ENCODE results near the gene AQP9.
"Not testable (repeated sequence)": the region's sequence is repeated elsewhere in the genome, so short reads cannot be mapped to it uniquely, and the experiment has no call there.

AQP9 gene

DNA sequence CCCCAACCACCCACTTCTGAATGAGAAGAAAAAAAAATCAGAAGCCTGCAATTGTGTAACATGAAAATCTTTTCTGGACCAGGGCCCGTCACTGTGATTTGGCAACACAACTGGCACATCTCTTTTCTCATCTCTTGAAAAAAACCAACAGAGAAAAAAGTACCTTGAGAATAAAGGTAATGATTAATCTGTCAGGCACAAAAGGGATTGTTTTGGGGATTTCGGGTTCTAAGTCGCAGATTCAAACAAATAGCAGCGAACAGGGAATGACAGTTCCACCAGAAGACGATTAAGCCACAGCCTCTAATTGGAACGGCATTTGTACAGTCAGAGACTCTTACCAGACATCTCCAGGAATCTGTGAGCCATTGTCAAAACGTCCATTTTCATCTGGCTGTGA is at the start of gene AQP9:
AQP9 (plus strand) TSS at position 276 of the 400 bp plus-strand sequence. CDS start 185 bp downstream, outside the sequence.
- peak in 1 of 2 donors; percentile 40 for DNase-seq

DNA sequence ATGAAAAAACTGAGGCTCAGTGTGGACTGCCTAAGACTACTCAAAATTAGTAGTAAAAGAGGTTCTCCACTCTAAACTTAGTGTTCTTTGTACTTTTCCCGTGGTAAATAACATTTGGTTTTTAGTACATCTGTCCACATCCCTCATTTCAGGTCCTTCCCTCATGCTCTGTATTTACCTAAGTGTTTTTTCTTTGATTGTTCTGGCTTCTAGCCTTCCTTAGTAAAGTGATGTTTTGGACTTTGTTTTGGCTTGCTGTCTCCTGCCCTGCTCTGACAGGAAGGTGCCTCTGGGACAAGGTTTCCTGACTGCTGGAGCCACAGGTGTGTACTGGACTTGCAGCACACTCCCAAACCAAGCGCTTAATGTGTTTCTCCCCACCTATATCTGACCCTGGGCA is 42.8 kb upstream of the AQP9 start:
- DNase-seq = no peak

DNA sequence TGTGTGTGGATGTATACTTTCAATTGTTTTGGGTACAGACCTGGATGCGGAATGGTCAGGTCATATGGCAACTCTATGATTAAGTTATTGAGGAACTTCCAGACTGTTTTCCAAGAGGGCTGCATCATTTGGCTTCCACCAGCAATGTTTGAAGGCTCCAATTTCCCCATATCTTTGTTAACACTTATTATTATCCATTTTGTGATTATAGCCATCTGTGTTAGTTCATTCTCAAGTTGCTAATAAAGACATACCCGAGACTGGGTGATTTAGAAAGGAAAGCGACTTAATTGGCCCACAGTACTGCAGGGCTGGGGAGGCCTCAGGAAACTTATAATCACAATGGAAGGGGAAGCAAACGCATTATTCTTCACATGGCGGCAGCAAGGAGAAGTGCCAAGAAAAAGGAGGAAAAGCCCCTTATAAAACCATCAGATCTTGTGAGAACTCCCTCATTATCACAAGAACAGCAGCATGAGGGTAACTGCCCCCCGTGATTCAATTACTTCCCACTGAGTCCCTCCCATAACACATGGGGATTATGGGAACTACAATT is 41.6 kb upstream of the AQP9 start:
- no peak for DNase-seq

- no peak for DNase-seq
Observed at GRCh38 chr15:58103482-58103881, 34.7 kb upstream of the AQP9 start.

- DNase-seq = no peak
Observed at GRCh38 chr15:58108117-58108516, 30.1 kb upstream of the AQP9 start.

GRCh38 chr15:58109419-58109818 is 28.8 kb upstream of the AQP9 start:
- no peak for DNase-seq

DNA sequence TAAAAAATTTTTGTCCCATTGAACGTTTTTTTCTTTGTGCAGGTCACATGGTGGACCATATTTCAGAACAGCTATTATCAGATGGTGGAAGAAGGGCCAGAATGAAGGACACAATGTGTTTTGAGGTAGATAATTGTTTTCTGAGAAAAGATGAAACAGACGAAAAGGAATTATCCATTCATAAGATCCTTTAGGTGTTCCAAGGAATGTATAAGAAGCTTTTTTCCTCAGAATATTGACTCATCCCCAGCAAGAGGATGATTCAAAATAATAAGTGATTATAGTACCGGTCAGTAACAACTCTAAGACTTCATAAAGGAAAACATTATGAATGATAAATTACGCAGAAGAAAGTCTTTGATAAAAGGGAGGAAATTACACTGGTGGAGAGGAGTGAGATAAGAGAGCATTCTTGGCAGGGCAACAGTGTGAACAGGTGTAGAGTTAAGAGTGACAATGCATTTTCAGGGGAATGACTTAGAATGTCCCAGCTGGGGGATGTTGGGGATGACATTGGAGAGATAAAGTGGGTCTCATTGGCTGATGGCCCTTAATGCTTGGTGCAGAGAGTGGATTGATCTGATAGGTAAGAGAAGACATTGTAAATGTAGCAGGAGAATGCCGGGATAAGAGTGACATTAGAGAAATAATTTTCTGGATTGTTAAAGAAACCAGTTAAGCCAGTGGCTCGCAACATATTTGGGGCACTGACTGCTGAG is 27.0 kb upstream of the AQP9 start:
- DNase-seq = no peak

- no peak for DNase-seq
Observed at GRCh38 chr15:58111718-58112104, 26.5 kb upstream of the AQP9 start.

- DNase-seq = not testable (repeated sequence)
Observed at GRCh38 chr15:58113358-58113757, 24.8 kb upstream of the AQP9 start.

GRCh38 chr15:58114388-58114787 is 23.8 kb upstream of the AQP9 start:
- DNase-seq = no peak

DNA sequence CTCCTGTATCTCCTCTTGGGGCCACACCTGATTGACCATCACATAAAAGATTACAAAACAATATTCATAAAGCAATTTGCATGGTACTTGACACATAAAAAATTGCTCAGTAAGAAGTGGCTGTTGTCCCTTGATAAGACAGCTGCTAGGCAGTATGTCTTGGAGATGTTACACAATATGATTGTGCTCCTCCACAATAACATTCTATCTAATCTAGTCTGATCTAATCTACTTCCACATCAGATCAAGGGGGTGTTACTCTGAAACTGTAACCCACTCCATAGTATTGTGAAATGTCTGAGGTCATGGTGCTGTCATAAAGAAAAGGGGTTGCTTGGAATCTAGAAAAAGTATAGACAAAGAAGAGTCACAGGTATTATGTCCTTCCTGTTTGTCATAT is 23.4 kb upstream of the AQP9 start:
- no peak for DNase-seq

DNA sequence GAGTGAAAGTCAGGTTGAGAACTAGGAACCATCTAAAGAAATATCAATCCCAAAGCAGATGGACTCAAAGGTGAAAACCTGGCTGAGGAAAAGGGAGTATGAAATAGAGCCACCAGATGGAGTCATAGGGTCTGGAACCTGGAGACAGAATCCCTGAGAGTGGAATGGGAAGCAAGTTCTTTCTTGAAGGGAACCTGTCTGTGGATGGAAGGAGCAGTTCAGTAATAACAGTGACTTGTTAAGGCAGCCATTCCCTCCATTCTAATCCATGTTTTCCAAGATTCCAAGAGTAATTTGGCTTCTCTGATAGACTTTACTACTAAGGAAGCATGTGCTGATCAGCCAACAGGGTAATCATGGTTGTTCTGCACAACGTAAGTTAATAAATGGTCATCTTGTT is 22.5 kb upstream of the AQP9 start:
- no peak for DNase-seq

DNA sequence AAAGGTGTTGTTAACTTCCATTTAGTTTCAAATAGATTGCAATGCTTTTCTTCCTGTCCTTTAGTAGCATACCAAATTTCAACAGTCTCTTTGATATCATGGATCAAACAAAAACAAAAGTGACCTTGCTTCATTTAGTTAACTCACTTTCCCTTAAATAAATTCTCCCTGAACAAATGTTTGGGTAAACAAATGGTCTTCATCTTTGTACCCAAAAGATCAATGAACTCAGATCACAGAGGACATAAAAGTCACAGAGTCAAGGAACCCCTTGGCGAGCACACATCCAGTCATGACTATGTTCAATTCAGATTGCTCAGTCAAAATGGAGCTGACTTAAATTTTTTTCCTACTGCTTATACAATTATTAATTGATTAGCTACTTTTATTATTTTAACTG is 20.6 kb upstream of the AQP9 start:
- no peak for DNase-seq

DNA sequence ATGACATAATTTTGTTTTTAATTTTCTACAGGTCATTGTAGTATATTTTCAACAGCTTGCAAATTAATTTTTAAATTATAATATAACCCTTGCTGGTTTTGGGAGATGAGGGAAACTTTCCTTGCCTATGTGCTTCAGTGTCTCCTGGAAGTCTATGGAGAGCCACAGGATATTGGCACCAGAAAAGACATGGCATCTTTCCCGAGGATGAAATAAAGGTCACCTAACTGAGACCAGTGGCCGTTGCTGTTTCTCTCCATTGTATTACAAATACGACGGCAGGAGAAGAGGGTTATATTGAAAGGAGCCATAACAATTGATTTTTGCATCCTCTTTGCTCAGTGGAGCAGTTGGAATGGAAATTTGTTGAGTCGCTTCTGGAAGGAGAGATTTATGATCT is 19.9 kb upstream of the AQP9 start:
- no peak for DNase-seq

DNA sequence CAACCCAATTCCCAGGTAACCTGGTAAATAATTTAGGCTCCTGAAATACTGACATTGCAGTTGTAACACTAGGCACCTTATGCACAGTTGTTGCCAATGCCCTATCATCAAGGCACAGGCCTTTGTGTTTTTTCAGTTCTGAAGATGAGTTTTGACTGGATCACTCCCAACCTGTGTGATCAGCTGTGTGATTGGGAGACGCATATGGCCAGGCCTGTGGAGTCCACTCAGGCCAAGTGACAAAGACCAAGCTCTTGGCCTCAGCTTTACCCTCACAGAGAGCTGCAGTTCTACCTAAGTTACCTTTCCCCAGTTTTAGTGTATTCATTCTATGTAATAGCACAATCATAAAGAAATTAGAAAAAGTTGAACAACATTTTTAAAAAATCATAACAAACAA is 19.2 kb upstream of the AQP9 start:
- no peak for DNase-seq

DNA sequence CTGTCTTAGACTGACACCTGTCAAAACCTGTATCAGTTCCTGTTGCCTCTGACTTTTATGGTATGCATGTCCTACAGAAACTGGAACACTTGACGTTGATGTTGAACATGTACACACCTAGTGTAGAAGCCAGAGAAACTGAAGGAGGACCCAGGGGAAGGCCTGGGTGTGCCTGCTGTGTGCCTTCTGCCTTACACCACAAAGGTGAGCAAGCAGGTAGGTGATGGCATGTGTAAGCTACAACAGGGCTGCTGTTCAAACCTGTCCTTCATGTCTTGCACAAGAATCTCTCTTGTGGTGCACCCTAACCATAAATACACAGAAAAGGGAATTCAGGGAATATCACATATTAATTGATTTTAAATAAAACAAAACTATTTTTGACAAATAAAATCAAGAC is 13.6 kb upstream of the AQP9 start:
- no peak for DNase-seq

DNA sequence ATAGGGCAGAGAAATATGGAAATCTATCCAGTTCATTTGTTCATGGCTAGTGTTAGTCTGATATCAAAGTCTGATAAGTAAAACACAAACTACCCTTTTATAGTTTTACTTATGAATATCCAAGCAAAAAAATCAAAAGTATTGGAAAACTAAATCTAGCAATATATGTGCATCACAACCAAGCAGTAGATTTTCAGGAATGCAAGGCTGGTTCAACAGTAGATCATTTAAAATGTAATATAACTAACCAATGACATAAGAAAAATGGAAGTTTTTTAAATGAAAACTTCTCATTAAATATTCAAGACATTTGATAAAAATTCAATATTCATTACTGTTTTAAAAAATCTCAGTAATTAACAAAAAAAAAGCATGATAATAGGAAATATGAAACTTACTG is 12.8 kb upstream of the AQP9 start:
- no peak for DNase-seq

DNA sequence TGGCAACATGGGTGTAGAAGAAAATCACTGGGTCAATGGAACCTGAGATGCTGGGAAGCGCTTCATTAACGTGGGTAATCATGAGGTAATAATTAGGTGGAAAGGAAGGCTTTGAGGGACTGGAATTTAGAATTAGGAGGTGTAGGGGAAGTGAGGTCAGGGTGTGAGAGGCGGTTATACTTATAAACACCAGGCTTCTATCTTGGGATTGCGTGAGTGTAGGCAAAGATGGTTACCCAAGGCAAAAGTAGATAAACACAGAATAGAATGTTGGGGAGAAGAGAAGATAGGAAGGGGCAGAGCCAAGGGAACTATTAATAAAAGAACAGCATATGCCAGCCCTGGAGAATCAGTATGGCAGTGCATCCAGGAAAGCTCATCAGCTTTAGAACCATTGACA is 3.3 kb upstream of the AQP9 start:
- DNase-seq = no peak

DNA sequence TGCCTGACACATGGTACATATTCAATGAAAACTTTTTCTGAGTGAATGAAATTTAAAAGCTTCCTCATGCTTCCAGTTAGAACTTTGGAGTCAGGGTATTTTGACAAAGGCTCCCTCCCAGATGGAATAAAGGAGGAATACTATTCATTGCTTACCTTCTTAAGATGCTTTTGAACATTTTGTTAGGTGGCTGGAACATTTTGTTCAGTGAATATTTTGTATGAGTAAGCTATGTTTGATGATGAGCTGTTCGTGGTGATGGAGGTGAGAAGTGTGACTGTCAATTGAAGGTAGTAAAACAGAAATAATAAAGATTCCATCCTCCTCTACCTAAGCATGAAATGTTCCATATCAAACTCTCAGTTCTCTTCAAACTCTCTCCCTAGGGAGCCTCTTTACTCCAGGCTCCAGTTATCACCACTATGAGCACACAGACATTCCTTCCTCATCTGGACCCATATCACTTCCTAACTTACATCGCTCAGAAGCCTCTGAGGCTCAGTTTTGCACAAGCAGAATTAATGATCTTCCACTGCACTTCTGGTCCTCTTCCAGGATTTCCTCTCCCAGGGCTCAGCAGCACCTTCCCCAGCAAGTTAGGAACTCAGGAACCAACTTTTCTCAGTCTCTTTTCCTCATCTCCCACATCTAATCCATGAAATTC is 2.5 kb upstream of the AQP9 start:
- no peak for DNase-seq

GRCh38 chr15:58136731-58137130 is 1.4 kb upstream of the AQP9 start:
- DNase-seq = no peak

DNA sequence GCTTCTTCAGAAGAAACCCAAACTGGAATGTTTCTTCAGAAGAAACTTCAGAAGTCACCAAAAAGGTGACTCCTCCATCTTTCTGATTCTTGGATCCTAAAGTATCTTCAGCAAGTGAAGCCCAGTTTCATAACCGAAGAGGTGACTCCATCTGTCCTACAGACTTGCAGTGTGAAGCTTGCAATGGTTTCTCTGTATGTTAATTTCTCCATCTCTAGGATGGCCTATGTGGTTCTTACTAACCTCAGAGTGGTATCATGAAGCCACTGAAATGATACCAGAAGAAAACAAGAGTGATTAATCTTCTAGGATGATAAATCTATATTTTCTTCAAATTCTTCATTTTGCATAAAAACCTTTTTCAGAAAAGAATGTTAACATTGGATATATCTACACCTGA is 495 bp upstream of the AQP9 start:
- DNase-seq = no peak

GRCh38 chr15:58139276-58139988 is 1.3 kb downstream of the AQP9 start:
- DNase-seq = no peak

- peak in 1 of 2 donors; percentile 30 for DNase-seq
Observed at GRCh38 chr15:58139989-58140522, 1.9 kb downstream of the AQP9 start.

DNA sequence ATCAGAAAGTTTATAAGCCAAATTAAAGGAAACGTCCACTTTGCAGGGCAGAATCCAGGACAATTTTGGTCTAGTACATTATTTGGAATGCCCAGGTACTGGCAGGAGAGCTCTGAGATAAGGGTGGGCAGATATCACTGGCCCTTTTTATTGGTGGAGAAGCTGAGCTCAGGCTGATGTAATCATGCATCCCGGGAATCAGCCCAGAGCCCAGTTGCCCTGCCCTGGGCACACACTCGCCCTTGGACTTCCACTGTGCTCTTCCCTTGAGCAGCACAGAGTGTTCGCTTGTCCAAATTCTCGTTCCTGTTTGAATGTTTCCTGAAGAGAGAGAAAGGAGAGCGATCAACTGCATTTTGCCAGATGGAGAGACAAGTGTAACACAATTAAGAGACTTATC is 3.7 kb downstream of the AQP9 start:
- no peak for DNase-seq
